H1 (cell line): ENCODE measurements around the gene ADAMTS4. TPM values are rescaled to one million over a fixed set of nuclear protein-coding genes. Genes with fewer than 3 reads are reported as not detected.

Experiments used
- CEBPB ChIP-seq: IDR thresholded peaks from 2 replicates; pipeline ENCODE4 v1.6.1; 2012; ENCODE audit warnings: low read depth, low read length
- CTBP2 ChIP-seq: IDR thresholded peaks from 2 replicates; pipeline ENCODE4 v1.7.0; 2011; ENCODE audit warnings: borderline replicate concordance, mild to moderate bottlenecking, moderate library complexity, mixed read lengths, low read length; ENCODE audit not compliant: insufficient read depth, insufficient read length
- KDM5A ChIP-seq: fragments of 200-600 bp; IDR thresholded peaks from 2 replicates; pipeline ENCODE4 v1.7.1; 2012; ENCODE audit warnings: mild to moderate bottlenecking, low read length, inconsistent platforms, mixed read lengths
- POU5F1 ChIP-seq: IDR thresholded peaks from 2 replicates; pipeline ENCODE4 v1.6.1; 2011; ENCODE audit warnings: low read depth, mild to moderate bottlenecking, low read length, moderate library complexity
- RBBP5 ChIP-seq: IDR thresholded peaks from 2 replicates; pipeline ENCODE4 v1.7.1; 2012; ENCODE audit warnings: low read depth, mild to moderate bottlenecking, inconsistent platforms, low read length, moderate library complexity, borderline replicate concordance
- TEAD4 ChIP-seq: IDR thresholded peaks from 2 replicates; pipeline ENCODE4 v1.6.1; 2012; ENCODE audit warnings: low read depth, low read length, inconsistent platforms, mixed read lengths
- ZNF274 ChIP-seq: IDR thresholded peaks from 2 replicates; pipeline ENCODE4 v1.7.0; 2012; ENCODE audit warnings: low read length, borderline replicate concordance; ENCODE audit errors: extremely low read depth
- polyA plus RNA-seq, 7 experiments: library from polyadenylated mRNA; depleted of rRNA in 3 of 7; stranded (reverse) in 5 of 7; unstranded in 2 of 7; fragments of >200 nt in 5 of 7; fragments of 200-250 nt in 2 of 7; gene quantifications; 1 replicate in 5 of 7; 2 replicates in 1 of 7; 4 replicates in 1 of 7; pipeline versions ENCODE4 v1.2.1 to v1.2.3, GENCODE V29; 2011 to 2013; ENCODE audit warnings: missing spikeins in 2 of 7, mixed read lengths in 2 of 7
- total RNA-seq: library from RNA; stranded (reverse); fragmentation: NEBNext Ultra II Directional; extraction: Animal tissue kit (Norgen Biotek cat#: 25700); gene quantifications from 2 replicates; pipeline ENCODE4 v1.2.1, GENCODE V29; 2021

The ADAMTS4 gene
- total and polyA plus RNA-seq, 2 of the 8 experiments (the other 6 are each of a cell fraction or from before 2014, with no cell fraction given) = 4.6 to 7.2 TPM

GRCh38 chr1:161228032-161228431 lies 29.2 kb upstream of the ADAMTS4 start (continued):
- TF ChIP-seq CTBP2 (no peak), KDM5A (no peak), ZNF274 (no peak), TEAD4 (no peak), RBBP5 (no peak), CEBPB (no peak), POU5F1 (no peak)
- TF ChIP-seq, all 59 proteins: peak for 0
